ENCODE data around the gene ZSCAN10.

DNA sequence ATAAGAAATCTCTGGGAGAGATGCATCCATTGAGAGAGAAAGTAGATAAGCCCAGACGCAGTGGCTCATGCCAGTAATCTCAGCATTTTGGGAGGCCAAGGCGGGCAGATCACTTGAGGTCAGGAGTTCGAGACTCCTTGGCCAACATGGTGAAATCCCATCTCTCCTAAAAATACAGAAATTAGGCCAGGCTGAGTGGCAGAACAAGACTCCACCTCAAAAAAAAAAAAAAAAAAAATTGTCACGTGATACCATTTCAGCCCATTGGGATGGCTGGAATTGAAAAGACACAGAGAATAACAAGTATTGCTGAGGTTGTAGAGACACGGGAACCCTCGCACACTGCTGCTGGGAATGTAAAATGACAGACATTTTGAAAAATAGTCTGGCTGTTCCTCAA lies 36.5 kb downstream of the ZSCAN10 start:
- TF ChIP-seq POLR2A (IDR thresholded peaks at IDR 0.05), result no peak
- TF ChIP-seq, protein P1, sequence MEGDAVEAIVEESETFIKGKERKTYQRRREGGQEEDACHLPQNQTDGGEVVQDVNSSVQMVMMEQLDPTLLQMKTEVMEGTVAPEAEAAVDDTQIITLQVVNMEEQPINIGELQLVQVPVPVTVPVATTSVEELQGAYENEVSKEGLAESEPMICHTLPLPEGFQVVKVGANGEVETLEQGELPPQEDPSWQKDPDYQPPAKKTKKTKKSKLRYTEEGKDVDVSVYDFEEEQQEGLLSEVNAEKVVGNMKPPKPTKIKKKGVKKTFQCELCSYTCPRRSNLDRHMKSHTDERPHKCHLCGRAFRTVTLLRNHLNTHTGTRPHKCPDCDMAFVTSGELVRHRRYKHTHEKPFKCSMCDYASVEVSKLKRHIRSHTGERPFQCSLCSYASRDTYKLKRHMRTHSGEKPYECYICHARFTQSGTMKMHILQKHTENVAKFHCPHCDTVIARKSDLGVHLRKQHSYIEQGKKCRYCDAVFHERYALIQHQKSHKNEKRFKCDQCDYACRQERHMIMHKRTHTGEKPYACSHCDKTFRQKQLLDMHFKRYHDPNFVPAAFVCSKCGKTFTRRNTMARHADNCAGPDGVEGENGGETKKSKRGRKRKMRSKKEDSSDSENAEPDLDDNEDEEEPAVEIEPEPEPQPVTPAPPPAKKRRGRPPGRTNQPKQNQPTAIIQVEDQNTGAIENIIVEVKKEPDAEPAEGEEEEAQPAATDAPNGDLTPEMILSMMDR (IDR thresholded peaks at IDR 0.05), result no peak
